ENCODE results near the gene ZNF677. TPM values are rescaled to one million over a fixed set of nuclear protein-coding genes. Genes with fewer than 3 reads are reported as not detected.
"Not testable (repeated sequence)": the region's sequence is repeated elsewhere in the genome, so short reads cannot be mapped to it uniquely, and the experiment has no call there.

Gene ZNF677
- 11.7 and 13.5 TPM in 2 replicates for total RNA-seq (2012; rRNA removed)

GRCh38 chr19:53254411-53255341, at the start of gene ZNF677:
ZNF677 (minus strand) TSS chr19:53254873; CDS start chr19:53251550, 3,323 bp downstream.
- Histone ChIP-seq H3K4me2 (ENCODE audit: low read length) (peak within 1 kb of the TSS; percentile 86), H3K4me1 (ENCODE audit: control insufficient read depth, insufficient read depth, low read length) (no peaks in the 10 kb centered on the region), H3K9ac (ENCODE audit: low read depth, low read length) (peak within 1 kb of the TSS; percentile 92), H3K4me3 (ENCODE audit: low read length) (peak within 1 kb of the TSS; percentile 96), H3K36me3 (ENCODE audit: insufficient read depth, low read length) (peaks cover 23% of the 10 kb centered on the region), H3K9me3 (replicated peaks; ENCODE audit: low read length) (peaks cover 4% of the 10 kb centered on the region), H3K27me3 (ENCODE audit: control insufficient read depth, insufficient read depth, low read length) (no peaks in the 10 kb centered on the region)

GRCh38 chr19:53301341-53301740, 46.7 kb upstream of the ZNF677 start:
- not testable (repeated sequence) for H3K4me1 ChIP-seq (ENCODE audit: control insufficient read depth, insufficient read depth, low read length); H3K4me3 ChIP-seq (ENCODE audit: low read length); H3K36me3 ChIP-seq (ENCODE audit: insufficient read depth, low read length); H3K9ac ChIP-seq (ENCODE audit: low read depth, low read length); H3K9me3 ChIP-seq (replicated peaks; ENCODE audit: low read length); H3K27me3 ChIP-seq (ENCODE audit: control insufficient read depth, insufficient read depth, low read length); H3K4me2 ChIP-seq (ENCODE audit: low read length)

- Histone ChIP-seq H3K4me3 (ENCODE audit: low read length) (no peak overlapping the region), H3K4me2 (ENCODE audit: low read length) (no peak overlapping the region), H3K9ac (ENCODE audit: low read depth, low read length) (no peak overlapping the region), H3K4me1 (ENCODE audit: control insufficient read depth, insufficient read depth, low read length) (no peaks in the 10 kb centered on the region), H3K9me3 (replicated peaks; ENCODE audit: low read length) (peaks cover 21% of the 10 kb centered on the region), H3K36me3 (ENCODE audit: insufficient read depth, low read length) (no peaks in the 10 kb centered on the region), H3K27me3 (ENCODE audit: control insufficient read depth, insufficient read depth, low read length) (no peaks in the 10 kb centered on the region)
These were observed 40.2 kb upstream of the ZNF677 start for GRCh38 chr19:53294786-53295441.

DNA sequence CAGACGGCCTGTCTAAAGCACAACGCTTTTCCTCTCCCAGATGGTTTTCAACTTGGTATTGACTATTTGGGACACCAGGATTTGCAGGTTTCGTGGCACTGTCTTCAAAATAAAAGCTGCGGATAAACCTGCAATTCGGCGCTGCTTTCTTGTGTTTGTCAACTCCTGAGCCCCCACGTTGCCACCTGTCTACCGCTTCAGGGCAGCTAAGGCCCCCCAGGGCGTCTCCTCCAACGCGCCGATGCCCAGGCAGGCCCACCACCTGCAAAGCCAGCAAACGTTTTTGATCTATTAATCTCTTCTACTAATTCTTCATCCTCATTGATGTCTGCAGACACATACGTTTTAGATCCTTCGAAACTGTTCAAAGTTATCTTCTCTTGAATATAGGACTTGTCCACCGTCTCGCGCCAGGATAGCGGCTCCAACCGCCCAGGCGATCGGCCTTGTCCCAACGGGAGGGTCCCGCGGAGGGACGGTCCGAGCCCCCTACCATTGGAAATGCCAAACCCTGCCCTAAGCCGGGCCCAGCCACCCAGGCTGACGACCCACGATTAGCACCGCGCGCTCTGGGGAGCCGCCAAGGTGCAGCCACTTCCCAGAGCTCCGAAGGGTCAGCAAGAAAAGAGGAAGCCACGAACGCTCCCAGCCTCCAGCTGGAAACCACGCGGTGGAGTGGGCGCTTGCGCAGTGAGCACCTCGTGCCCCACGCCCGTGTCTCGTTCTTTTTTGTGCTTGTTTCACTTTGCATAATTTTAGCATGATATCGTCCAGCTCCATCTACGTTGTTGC, 36.3 kb upstream of the ZNF677 start:
- Histone ChIP-seq H3K9me3 (replicated peaks; ENCODE audit: low read length) (peaks cover 17% of the 10 kb centered on the region), H3K4me1 (ENCODE audit: control insufficient read depth, insufficient read depth, low read length) (no peaks in the 10 kb centered on the region), H3K9ac (ENCODE audit: low read depth, low read length) (no peak overlapping the region), H3K4me2 (ENCODE audit: low read length) (no peak overlapping the region), H3K36me3 (ENCODE audit: insufficient read depth, low read length) (no peaks in the 10 kb centered on the region), H3K4me3 (ENCODE audit: low read length) (no peak overlapping the region), H3K27me3 (ENCODE audit: control insufficient read depth, insufficient read depth, low read length) (no peaks in the 10 kb centered on the region)

DNA sequence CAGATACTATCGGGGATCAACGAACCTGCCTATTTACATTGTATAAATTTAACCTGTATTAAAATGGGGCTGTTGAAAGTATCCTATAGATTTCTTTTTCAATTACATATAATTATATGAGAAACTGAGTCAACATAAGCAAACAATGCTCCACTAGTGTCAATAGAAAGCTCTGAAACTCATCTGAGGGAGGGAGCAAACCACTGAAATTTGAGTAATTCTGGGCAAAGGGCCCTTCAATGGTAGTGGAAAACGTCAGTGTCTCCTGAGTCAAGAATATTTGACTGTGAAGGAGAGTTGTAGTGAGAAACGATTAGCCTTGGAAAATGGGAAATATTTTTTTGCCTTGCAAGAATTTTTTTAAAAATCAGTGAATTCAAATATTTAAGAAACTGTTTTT, 30.4 kb upstream of the ZNF677 start:
- Histone ChIP-seq H3K4me1 (ENCODE audit: control insufficient read depth, insufficient read depth, low read length) (no peaks in the 10 kb centered on the region), H3K9ac (ENCODE audit: low read depth, low read length) (no peak overlapping the region), H3K4me2 (ENCODE audit: low read length) (no peak overlapping the region), H3K9me3 (replicated peaks; ENCODE audit: low read length) (no peaks in the 10 kb centered on the region), H3K4me3 (ENCODE audit: low read length) (no peak overlapping the region), H3K36me3 (ENCODE audit: insufficient read depth, low read length) (no peaks in the 10 kb centered on the region), H3K27me3 (ENCODE audit: control insufficient read depth, insufficient read depth, low read length) (no peaks in the 10 kb centered on the region)

- H3K36me3 ChIP-seq (ENCODE audit: insufficient read depth, low read length); H3K4me2 ChIP-seq (ENCODE audit: low read length); H3K4me3 ChIP-seq (ENCODE audit: low read length); H3K9me3 ChIP-seq (replicated peaks; ENCODE audit: low read length); H3K27me3 ChIP-seq (ENCODE audit: control insufficient read depth, insufficient read depth, low read length); H3K4me1 ChIP-seq (ENCODE audit: control insufficient read depth, insufficient read depth, low read length); H3K9ac ChIP-seq (ENCODE audit: low read depth, low read length): not testable (repeated sequence)
These were observed 27.3 kb upstream of the ZNF677 start for GRCh38 chr19:53281947-53282346.

DNA sequence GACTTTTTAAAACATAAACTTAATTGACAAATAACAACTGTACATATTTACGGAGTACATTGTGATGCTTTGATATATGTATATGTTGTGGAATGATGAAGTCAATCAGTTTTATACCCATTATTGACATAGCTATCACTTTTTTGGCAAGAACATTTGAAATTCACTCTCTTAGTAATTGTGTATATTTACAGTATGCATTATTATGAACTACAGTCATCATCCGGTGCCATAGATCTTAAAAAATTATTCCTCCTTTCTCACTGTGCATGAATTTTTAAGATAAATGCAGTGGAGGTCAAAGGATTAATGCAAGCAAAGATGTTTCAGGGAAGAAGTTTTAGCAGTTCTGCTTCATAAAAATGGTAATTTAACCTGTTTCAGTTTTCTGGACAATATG, 20.8 kb upstream of the ZNF677 start:
- Histone ChIP-seq H3K9ac (ENCODE audit: low read depth, low read length) (no peak overlapping the region), H3K36me3 (ENCODE audit: insufficient read depth, low read length) (no peaks in the 10 kb centered on the region), H3K4me2 (ENCODE audit: low read length) (no peak overlapping the region), H3K4me3 (ENCODE audit: low read length) (no peak overlapping the region), H3K27me3 (ENCODE audit: control insufficient read depth, insufficient read depth, low read length) (no peaks in the 10 kb centered on the region), H3K9me3 (replicated peaks; ENCODE audit: low read length) (no peaks in the 10 kb centered on the region), H3K4me1 (ENCODE audit: control insufficient read depth, insufficient read depth, low read length) (no peaks in the 10 kb centered on the region)

DNA sequence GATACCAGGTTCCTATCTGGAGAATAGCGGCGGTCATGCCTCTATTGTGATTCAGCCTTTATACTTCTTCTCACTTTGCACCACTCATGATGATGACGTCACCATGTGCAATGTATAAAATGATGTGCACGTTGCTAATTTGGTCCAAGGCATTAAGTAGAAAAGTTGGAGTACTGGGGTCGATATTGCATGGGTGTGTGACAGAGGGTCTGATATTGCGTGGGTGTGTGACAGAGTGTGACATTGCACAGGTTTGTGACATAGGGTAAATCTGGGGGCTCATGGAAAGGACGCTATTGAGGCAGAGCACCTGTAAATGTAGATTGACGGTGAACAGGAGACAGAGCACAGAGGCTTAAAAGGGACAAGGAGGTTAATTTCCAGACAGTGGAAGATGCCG, 17.4 kb upstream of the ZNF677 start:
- no peaks in the 10 kb centered on the region for H3K27me3 ChIP-seq (ENCODE audit: control insufficient read depth, insufficient read depth, low read length)
- H3K4me2 ChIP-seq (ENCODE audit: low read length), result no peak overlapping the region
- no peak overlapping the region for H3K4me3 ChIP-seq (ENCODE audit: low read length)
- H3K9ac ChIP-seq (ENCODE audit: low read depth, low read length), result no peak overlapping the region
- H3K4me1 ChIP-seq (ENCODE audit: control insufficient read depth, insufficient read depth, low read length), result no peaks in the 10 kb centered on the region
- no peaks in the 10 kb centered on the region for H3K9me3 ChIP-seq (replicated peaks; ENCODE audit: low read length)
- no peaks in the 10 kb centered on the region for H3K36me3 ChIP-seq (ENCODE audit: insufficient read depth, low read length)

- not testable (repeated sequence) for H3K4me1 ChIP-seq (ENCODE audit: control insufficient read depth, insufficient read depth, low read length); H3K4me3 ChIP-seq (ENCODE audit: low read length); H3K9me3 ChIP-seq (replicated peaks; ENCODE audit: low read length); H3K4me2 ChIP-seq (ENCODE audit: low read length); H3K36me3 ChIP-seq (ENCODE audit: insufficient read depth, low read length); H3K27me3 ChIP-seq (ENCODE audit: control insufficient read depth, insufficient read depth, low read length); H3K9ac ChIP-seq (ENCODE audit: low read depth, low read length)
These were observed 15.2 kb upstream of the ZNF677 start for GRCh38 chr19:53269861-53270260.

DNA sequence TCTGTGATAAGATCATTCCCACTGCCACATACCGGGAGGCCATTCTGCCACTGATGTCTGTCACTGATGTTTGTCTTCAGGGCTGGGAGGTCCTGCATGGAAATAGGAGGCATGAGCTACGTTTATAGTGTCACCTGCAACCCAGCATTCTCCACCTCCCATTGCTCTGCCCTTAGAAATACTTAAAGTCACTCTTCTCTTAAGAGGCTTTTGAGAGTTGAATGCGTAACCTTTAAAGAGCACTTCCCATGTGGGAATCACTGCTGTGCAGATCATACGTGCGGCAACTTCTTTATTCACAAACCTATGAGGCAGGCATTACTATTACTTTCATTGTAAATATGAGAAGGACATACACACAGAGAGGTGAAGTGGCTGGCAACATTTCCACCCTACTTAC, 12.9 kb upstream of the ZNF677 start, which contains the start of gene VN1R4:
Gene VN1R4 (minus strand): TSS at position 101 of the 400 bp plus-strand sequence. CDS start 58 bp downstream, at position 43.
- not testable (repeated sequence) for H3K4me2 ChIP-seq (ENCODE audit: low read length); H3K9me3 ChIP-seq (replicated peaks; ENCODE audit: low read length); H3K4me3 ChIP-seq (ENCODE audit: low read length); H3K9ac ChIP-seq (ENCODE audit: low read depth, low read length); H3K27me3 ChIP-seq (ENCODE audit: control insufficient read depth, insufficient read depth, low read length); H3K4me1 ChIP-seq (ENCODE audit: control insufficient read depth, insufficient read depth, low read length); H3K36me3 ChIP-seq (ENCODE audit: insufficient read depth, low read length)

DNA sequence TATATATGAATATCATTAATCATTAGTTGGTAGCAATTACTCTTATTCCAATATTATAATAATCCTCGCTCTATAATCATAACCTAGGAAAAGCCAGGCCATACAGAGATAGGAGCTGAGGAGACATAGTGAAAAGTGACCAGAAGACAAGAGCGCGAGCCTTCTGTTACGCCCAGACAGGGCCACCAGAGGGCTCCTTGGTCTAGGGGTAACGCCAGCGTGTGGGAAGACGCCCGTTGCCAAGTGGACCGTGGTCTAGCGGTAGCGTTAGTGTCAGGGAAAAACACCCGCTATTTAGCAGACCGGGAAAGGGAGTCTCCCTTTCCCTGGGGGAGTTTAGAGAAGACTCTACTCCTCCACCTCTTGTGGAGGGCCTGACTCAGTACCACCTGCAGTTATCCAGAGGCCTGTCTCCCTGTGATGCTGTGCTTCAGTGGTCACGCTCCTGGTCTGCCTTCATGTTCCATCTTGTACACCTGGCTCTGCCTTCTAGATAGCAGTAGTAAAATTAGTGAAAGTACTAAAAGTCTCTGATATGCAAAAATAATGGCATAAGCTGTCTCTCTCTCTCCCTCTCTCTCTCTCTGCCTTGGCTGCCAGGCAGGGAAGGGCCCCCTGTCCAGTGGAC, 3.2 kb upstream of the ZNF677 start, which contains the start of gene VN1R2:
Gene VN1R2 (plus strand): TSS at position 578 of the 628 bp plus-strand sequence. CDS start 84 bp downstream, outside the sequence.
- not testable (repeated sequence) for H3K9me3 ChIP-seq (replicated peaks; ENCODE audit: low read length); H3K36me3 ChIP-seq (ENCODE audit: insufficient read depth, low read length); H3K9ac ChIP-seq (ENCODE audit: low read depth, low read length); H3K27me3 ChIP-seq (ENCODE audit: control insufficient read depth, insufficient read depth, low read length); H3K4me3 ChIP-seq (ENCODE audit: low read length); H3K4me1 ChIP-seq (ENCODE audit: control insufficient read depth, insufficient read depth, low read length); H3K4me2 ChIP-seq (ENCODE audit: low read length)
